Gastrocnemius medialis (tissue), 4 donors: ENCODE measurements around the gene APLN. TPM values are rescaled to one million over a fixed set of nuclear protein-coding genes. Genes with fewer than 3 reads are reported as not detected.
A peak's percentile ranks its signal among the peaks of the same experiment; 100 is the strongest.

Source experiments
- ATAC-seq, 2 donors: fragments of 150-250 bp; one replicate each; pipeline ENCODE4 v1.9.1; 2016
- DNase-seq, 2 donors: peaks; one replicate each; pipeline ENCODE4 v3.0.0-alpha.2; 2019
- H3K27ac ChIP-seq, 4 donors: fragments of 200-600 bp; sonication (generic); 1 replicate in 1 of 4; 2 replicates in 3 of 4; pipeline ENCODE4 v1.5.1; 2016 to 2018; ENCODE audit warnings: mild to moderate bottlenecking in 2 of 4, moderate library complexity in 1 of 4
- H3K27me3 ChIP-seq, 3 donors: fragments of 200-600 bp; sonication (generic) in 2 of 3; 1 replicate in 1 of 3; 2 replicates in 2 of 3; pipeline versions ENCODE4 v1.5.1 to v1.6.0; 2016 to 2019; ENCODE audit warnings: mild to moderate bottlenecking in 1 of 3, moderate library complexity in 1 of 3
- H3K36me3 ChIP-seq, 2 donors: fragments of 200-600 bp; sonication (generic) in 1 of 2; one replicate each; pipeline ENCODE4 v1.5.1; 2017 to 2018
- H3K4me1 ChIP-seq, 2 donors: fragments of 200-600 bp; sonication (generic) in 1 of 2; one replicate each; pipeline ENCODE4 v1.5.1; 2016 to 2017; ENCODE audit warnings: mild to moderate bottlenecking in 2 of 2
- H3K4me3 ChIP-seq, 4 donors: fragments of 200-600 bp; sonication (generic) in 3 of 4; 1 replicate in 1 of 4; 2 replicates in 3 of 4; pipeline ENCODE4 v1.5.1; 2016 to 2019; ENCODE audit warnings: mild to moderate bottlenecking in 2 of 4
- H3K9me3 ChIP-seq, 3 donors: fragments of 200-600 bp; sonication (generic) in 2 of 3; 1 replicate in 1 of 3; 2 replicates in 2 of 3; pipeline ENCODE4 v1.5.1; 2016 to 2019
- CTCF ChIP-seq, 5 experiments: fragments of 450-650 bp in 3 of 5; fragments of 200-600 bp in 2 of 5; sonication (generic) in 2 of 5; IDR thresholded peaks in 4 of 5; conservative IDR thresholded peaks in 1 of 5; 1 replicate in 4 of 5; 2 replicates in 1 of 5; pipeline ENCODE4 v1.5.1; 2016 to 2019; ENCODE audit warnings: antibody characterized with exemption in 5 of 5, mild to moderate bottlenecking in 3 of 5, moderate library complexity in 3 of 5
- POLR2A ChIP-seq, 2 donors: fragments of 450-650 bp; IDR thresholded peaks; one replicate each; pipeline ENCODE4 v1.6.1; 2017; ENCODE audit warnings: antibody characterized with exemption in 2 of 2, mild to moderate bottlenecking in 2 of 2, moderate library complexity in 2 of 2
- in situ Hi-C, 4 donors: fragments of 200-750 bp; cut with MboI; loops; one replicate each; pipeline versions ENCODE4 v1.15.0 to v1.8.0; 2017; ENCODE audit warnings: low sequenced_read_pairs in 4 of 4
- intact Hi-C: fragments of 100-400 bp; cut with DNase I; formaldehyde crosslinking; loops from one replicate; pipeline ENCODE4 v1.15.1; 2023; ENCODE audit warnings: low total_unique reads
- total RNA-seq, 4 donors: library from RNA; depleted of rRNA; stranded (reverse); fragments of >200 nt; gene quantifications; one replicate each; pipeline versions ENCODE4 v1.1.0 to v1.2.3, GENCODE V29; 2016

APLN gene
- total RNA-seq, 4 donors from 2014 or later, result not detected

- Histone ChIP-seq H3K9me3 (no peaks in the 10 kb centered on the region), H3K36me3 (no peaks in the 10 kb centered on the region), H3K4me3 (no peak overlapping the region), H3K27ac (no peak overlapping the region), H3K27me3 (no peaks in the 10 kb centered on the region), H3K4me1 (no peaks in the 10 kb centered on the region)
- intact Hi-C loops (no loop called here), in situ Hi-C loops (loop anchor here in 1 of 4 donors (25.0 kb wide), 1 partner anchor 196 kb away; the partner anchor contains the start of gene ZDHHC9)
- TF ChIP-seq POLR2A (IDR thresholded peaks at IDR 0.05), result no peak
- no peak for TF ChIP-seq CTCF (IDR thresholded peaks at IDR 0.05 in 4 of 5, conservative IDR thresholded peaks at IDR 0.05 in 1 of 5)
- ATAC-seq, result no peak
- no peak for DNase-seq
Observed at GRCh38 chrX:129641469-129641868, 13.3 kb downstream of the APLN start.

- H3K36me3 ChIP-seq, result no peaks in the 10 kb centered on the region
- DNase-seq, result no peak
- in situ Hi-C loops, result loop anchor here in 1 of 4 donors (25.0 kb wide), 1 partner anchor 197 kb away; the partner anchor contains the start of gene ZDHHC9
- ATAC-seq, result no peak
- no peaks in the 10 kb centered on the region for H3K27me3 ChIP-seq
- no peaks in the 10 kb centered on the region for H3K4me1 ChIP-seq
- H3K27ac ChIP-seq, result no peak overlapping the region
- no peak for TF ChIP-seq CTCF (IDR thresholded peaks at IDR 0.05 in 4 of 5, conservative IDR thresholded peaks at IDR 0.05 in 1 of 5)
- TF ChIP-seq POLR2A (IDR thresholded peaks at IDR 0.05), result no peak
- H3K4me3 ChIP-seq, result no peak overlapping the region
- intact Hi-C loops, result no loop called here
- no peaks in the 10 kb centered on the region for H3K9me3 ChIP-seq
Observed at GRCh38 chrX:129640737-129641136, 14.0 kb downstream of the APLN start.

GRCh38 chrX:129638917-129639316, 15.8 kb downstream of the APLN start:
- no peak for TF ChIP-seq CTCF (IDR thresholded peaks at IDR 0.05 in 4 of 5, conservative IDR thresholded peaks at IDR 0.05 in 1 of 5)
- TF ChIP-seq POLR2A (IDR thresholded peaks at IDR 0.05), result no peak
- intact Hi-C loops, result no loop called here
- in situ Hi-C loops, result loop anchor here (5.0 to 25.0 kb wide), 4 partner anchors 83 to 198 kb away; partner anchors contain the start of gene ZDHHC9 (in 1 of the 4)

GRCh38 chrX:129637217-129638109, 17.3 kb downstream of the APLN start:
- peak; percentile 30 to 63 for DNase-seq
- intact Hi-C loops, result loop anchor here (1.0 kb wide), 2 partner anchors 30 to 89 kb away; no protein-coding TSS in a partner anchor
- peak; percentile 36 to 83 for ATAC-seq
- no peak for TF ChIP-seq POLR2A (IDR thresholded peaks at IDR 0.05)
- TF ChIP-seq CTCF (IDR thresholded peaks at IDR 0.05 in 4 of 5, conservative IDR thresholded peaks at IDR 0.05 in 1 of 5), result peak; percentile 60 to 88 (median 84)
- H3K36me3 ChIP-seq, result no peaks in the 10 kb centered on the region
- H3K27ac ChIP-seq, result no peak overlapping the region
- in situ Hi-C loops, result loop anchor here (5.0 to 25.0 kb wide), 4 partner anchors 85 to 200 kb away; partner anchors contain the start of gene ZDHHC9 (in 1 of the 4)
- H3K27me3 ChIP-seq, result no peaks in the 10 kb centered on the region
- no peaks in the 10 kb centered on the region for H3K4me1 ChIP-seq
- H3K9me3 ChIP-seq, result no peaks in the 10 kb centered on the region
- no peak overlapping the region for H3K4me3 ChIP-seq

More at GRCh38 chrX:129638917-129639316, 15.8 kb downstream of the APLN start:
- ATAC-seq, result no peak
- no peak overlapping the region for H3K4me3 ChIP-seq
- H3K4me1 ChIP-seq, result no peaks in the 10 kb centered on the region
- H3K27ac ChIP-seq, result no peak overlapping the region
- H3K36me3 ChIP-seq, result no peaks in the 10 kb centered on the region
- no peak for DNase-seq
- H3K27me3 ChIP-seq, result no peaks in the 10 kb centered on the region
- no peaks in the 10 kb centered on the region for H3K9me3 ChIP-seq
